Measurements from ENCODE around the gene IGFBP4.

IGFBP4 gene

GRCh38 chr17:40483679-40484078, 40.4 kb downstream of the IGFBP4 start:
- H3K27ac ChIP-seq = no peak overlapping the region
- TF ChIP-seq ZFX (IDR thresholded peaks at IDR 0.05; ENCODE audit: borderline replicate concordance) (no peak), CTCF (IDR thresholded peaks at IDR 0.05) (no peak)

GRCh38 chr17:40484285-40484972, 41.2 kb downstream of the IGFBP4 start:
- H3K27ac ChIP-seq = no peak overlapping the region
- TF ChIP-seq CTCF (IDR thresholded peaks at IDR 0.05) = no peak

GRCh38 chr17:40484973-40485530, 41.8 kb downstream of the IGFBP4 start:
- no peak for TF ChIP-seq ZFX (IDR thresholded peaks at IDR 0.05; ENCODE audit: borderline replicate concordance)
- H3K27ac ChIP-seq = no peak overlapping the region

- H3K27ac ChIP-seq = no peak overlapping the region
- TF ChIP-seq CTCF (IDR thresholded peaks at IDR 0.05) = no peak
- no peak for TF ChIP-seq ZFX (IDR thresholded peaks at IDR 0.05; ENCODE audit: borderline replicate concordance)
Measured at GRCh38 chr17:40485851-40486521, 42.7 kb downstream of the IGFBP4 start.

- H3K27ac ChIP-seq = no peak overlapping the region
- TF ChIP-seq ZFX (IDR thresholded peaks at IDR 0.05; ENCODE audit: borderline replicate concordance) (no peak), CTCF (IDR thresholded peaks at IDR 0.05) (no peak)
Measured at GRCh38 chr17:40486522-40487370, 43.5 kb downstream of the IGFBP4 start.

- no peak overlapping the region for H3K27ac ChIP-seq
- no peak for TF ChIP-seq CTCF (IDR thresholded peaks at IDR 0.05)
- TF ChIP-seq ZFX (IDR thresholded peaks at IDR 0.05; ENCODE audit: borderline replicate concordance) = no peak
Measured at GRCh38 chr17:40487371-40488020, 44.2 kb downstream of the IGFBP4 start.

GRCh38 chr17:40490289-40490853, 47.1 kb downstream of the IGFBP4 start:
- TF ChIP-seq ZFX (IDR thresholded peaks at IDR 0.05; ENCODE audit: borderline replicate concordance) = no peak
- TF ChIP-seq CTCF (IDR thresholded peaks at IDR 0.05) = no peak
- H3K27ac ChIP-seq = no peak overlapping the region
